NCI-H226 (cell line): ENCODE measurements around the gene ZSWIM5.
A peak's percentile ranks its signal among the peaks of the same experiment; 100 is the strongest.
"Not testable (repeated sequence)": the region's sequence is repeated elsewhere in the genome, so short reads cannot be mapped to it uniquely, and the experiment has no call there.

Source experiments
- DNase-seq: peaks from one replicate; pipeline ENCODE4 v3.0.0-alpha.2; 2015

The ZSWIM5 gene

DNA sequence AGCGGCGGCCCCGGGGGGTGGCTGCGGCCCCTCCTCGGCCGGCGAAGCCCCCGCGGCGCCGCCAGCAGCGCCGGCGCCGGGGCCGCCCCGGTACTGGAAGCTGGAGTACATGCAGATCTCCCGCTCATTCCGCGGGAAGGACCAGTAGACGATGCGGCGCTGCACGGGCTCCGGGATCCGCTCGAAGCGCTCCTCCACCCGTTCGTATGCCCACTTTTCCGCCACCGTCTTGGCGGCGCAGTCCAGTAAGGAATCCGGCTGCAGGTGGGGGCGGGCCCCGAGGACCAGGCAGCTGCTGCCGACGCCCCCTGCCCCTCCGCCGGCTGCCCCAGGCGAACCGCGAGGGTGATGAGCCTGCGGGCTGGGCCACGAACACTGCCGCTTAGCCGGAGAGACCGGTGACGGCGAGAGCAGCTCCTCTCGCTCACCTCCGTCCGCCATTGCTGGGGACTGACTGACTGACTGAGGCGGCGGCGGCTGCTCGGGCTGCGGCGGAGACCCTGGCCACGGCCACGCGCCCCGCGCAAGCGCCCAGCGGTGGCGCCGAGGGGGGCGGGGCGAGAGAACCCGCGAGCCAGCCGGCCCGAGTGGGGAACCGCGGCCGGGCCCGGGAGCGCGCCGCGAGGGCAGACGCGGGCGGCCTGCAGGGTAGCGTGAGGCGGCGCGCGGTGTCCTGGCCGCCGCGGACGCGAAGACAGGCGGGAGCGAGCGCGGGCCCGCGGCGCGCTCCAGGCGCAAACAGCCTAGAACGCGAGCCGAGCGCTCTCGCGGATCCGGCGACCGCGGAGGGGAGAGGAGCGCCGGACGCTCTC, at the start of gene ZSWIM5:
TSS of gene ZSWIM5 (minus strand) at position 696 of the 812 bp plus-strand sequence. CDS start at position 441, 255 bp downstream.
- peak; percentile 36 for DNase-seq

DNA sequence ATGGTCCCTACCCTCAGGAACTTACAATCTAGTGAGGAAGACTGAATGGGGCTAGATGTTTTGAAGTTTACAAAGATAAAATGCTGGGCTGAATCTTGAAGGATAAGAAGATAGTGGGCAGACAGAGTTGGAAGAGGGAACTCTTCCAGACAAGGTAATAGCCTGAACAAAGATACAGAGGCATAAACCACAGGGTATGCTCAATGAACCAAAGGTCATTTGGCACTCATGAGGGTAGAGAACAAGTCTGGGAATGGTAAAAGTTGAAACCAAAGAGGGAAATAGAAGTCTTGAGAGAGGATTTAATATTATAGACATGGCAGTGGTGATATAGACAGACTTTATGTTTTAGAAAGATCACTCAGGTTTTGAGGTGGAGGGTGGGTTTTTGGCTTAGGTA, 48.1 kb upstream of the ZSWIM5 start:
- no peak for DNase-seq

DNA sequence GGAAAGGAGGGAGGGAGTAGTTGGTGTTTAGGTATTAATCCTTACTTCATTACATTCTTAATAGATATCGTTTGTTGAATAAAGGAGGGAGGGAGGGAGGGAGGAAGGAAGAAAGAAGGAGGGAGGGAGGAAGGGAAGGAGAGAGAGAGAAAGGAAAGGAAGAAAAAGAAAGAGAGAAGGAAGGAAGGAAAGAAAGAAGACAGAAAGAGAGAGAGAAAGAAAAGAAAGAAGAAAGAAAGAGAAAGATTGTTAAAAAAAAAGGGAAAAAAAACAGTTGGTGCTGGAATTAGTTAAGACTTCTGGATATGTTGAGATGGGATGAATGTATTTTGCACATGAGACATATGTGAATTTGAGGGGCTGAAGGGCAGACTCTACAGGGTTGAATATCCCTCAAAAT, 44.1 kb upstream of the ZSWIM5 start:
- DNase-seq = no peak

DNA sequence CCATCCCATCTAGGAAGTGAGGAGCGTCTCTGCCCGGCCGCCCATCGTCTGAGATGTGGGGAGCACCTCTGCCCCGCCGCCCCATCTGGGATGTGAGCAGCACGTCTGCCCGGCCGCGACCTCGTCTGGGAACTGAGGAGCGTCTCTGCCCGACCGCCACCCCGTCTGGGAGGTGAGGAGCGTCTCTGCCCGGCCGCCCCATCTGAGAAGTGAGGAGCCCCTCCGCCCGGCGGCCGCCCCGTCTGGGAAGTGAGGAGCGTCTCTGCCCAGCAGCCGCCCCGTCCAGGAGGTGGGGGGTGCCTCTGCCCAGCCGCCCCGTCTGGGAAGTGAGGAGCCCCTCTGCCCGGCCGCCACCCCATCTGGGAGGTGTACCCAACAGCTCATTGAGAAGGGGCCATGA, 41.6 kb upstream of the ZSWIM5 start:
- not testable (repeated sequence) for DNase-seq

DNA sequence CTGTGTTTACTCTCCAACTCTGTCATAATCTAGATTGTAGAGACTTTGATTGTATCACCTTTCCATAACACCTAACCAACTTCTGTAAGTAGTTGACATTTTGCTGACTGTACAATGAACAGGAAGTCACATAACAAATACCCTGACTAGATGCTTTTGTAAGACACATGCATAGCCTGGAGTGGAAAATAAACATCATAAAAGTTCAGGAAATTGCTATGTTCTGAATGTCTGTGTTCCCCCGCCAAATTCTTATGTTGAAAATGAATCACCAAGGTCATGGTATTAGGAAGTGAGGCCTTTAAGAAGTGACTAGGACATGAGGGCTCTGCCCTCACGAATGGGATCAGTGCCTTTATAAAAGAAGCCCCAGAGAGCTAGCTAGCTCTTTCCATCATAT, 40.4 kb upstream of the ZSWIM5 start:
- peak; percentile 27 for DNase-seq

DNA sequence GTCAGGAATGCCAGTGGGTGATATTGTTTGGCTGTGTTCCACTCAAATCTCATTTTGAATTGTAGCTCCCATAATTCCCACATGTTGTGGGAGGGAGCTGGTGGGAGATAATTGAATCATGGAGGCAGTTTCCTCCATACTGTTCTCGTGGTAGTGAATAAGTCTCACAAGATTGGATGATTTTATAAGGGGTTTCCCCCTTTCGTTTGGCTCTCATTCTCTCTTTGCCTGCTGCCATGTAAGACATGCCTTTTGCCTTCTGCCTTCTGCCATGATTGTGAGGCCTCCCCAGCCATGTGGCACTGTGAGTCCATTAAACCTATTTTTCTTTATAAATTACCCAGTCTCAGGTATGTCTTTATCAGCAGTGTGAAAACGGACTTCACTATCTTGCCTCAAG, 40.0 kb upstream of the ZSWIM5 start:
- not testable (repeated sequence) for DNase-seq

DNA sequence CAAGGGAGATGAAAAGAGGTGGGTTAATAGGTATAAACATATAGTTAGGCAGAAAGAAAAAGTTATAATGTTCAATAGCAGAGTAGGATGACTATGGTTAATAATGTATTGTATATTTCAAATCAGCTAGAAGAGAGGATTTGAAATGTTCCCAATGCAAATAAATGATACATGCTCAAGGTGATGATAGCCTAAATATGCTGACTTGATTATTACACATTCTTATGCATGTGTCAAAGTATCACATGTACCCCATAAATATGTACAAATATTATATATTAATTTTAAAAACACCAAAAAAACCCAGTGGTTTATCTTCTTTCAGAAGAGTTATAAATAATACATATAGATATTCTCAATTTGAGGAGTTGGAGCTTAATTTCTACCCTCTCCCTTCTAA, 38.3 kb upstream of the ZSWIM5 start:
- no peak for DNase-seq

DNA sequence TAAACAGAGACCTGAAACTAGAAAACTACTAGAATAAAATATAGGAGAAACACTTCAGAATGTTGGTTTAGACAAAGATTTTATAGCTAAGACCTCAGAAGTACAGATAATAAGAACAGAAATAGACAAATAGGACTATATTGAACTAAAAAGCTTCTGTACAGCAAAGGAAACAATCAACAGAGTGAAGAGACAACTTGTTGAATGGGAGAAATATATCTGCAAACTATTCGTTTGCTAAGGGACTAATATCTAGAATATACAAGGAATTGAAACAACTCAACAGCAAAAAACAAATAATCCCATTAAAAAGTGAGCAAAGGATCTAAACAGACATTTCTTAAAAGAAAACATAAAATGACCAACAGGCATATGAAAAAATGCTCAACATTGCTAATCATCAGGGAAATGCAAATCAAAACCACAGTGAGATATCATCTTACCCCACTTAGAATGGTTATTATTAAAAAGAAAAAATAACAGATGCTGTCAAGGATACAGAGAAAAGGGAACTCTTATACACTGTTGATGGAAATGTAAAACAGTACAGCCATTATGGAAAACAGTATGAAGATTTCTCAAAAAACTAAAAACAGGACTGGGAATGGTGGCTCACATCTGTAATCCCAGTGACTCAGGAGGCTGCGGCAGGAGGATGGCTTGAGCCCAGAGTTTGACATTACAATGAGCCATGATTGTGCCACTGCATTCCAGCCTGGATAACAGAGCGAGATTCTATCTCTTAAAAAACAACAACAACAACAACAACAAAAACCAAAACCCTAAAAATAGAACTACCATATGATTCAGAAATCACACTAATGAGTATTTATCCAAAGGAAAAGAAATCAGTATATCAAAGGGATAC, 37.3 kb upstream of the ZSWIM5 start:
- no peak for DNase-seq

DNA sequence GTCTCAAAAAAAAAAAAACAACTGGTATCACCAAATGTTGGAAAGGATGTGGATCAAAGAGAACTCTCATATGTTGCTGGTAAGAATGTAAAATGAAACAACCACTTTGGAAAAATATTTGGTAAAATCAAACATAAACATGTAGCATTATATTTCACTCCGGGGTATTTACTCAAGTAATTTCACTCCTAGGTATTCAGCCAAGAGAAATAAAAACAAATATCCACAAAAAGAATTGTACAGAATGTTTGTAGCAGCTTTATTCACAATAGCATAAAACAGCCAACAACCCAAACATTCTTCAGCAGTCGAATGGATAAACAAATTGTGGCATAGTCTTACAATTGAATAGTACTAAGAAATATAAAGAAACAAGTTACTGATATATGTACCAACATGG, 32.4 kb upstream of the ZSWIM5 start:
- no peak for DNase-seq

DNA sequence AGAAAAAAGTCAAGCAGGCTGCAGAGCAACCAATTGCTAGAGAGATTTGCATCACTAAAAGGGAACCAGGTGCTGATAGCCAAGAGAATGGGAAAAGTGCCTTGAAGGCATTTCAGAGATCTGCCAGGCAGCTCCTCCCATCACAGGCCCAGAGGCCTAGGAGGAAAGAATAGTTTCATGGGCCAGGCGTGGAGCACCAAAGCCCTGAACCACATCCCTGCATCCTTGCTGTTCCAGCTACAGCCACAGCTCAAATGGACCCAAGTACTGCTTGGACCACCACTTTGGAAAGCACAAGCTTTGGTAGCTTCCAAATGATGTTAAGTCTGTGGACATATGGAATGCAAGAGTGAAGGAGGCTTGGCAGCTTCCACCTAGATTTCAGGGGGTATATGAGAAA, 29.7 kb upstream of the ZSWIM5 start:
- DNase-seq = no peak

DNA sequence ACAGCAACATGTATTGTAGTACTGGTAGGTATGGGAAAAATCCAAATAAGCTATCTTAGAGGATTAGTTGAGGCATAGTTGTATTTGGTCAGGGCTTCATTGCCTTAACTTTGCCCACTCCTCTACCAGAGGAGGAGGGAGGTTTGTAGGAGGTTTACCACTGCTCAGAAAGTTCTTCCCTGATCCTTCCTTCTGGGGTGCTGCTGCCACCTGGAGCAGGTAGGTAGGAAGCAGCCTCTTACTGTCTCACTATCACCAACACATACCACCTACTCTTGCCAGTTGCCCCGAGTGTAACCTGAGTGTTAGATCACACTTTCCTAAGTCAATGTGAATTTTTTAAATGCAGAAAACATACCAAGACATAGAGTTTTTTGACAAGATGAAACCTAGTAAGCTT, 24.1 kb upstream of the ZSWIM5 start:
- DNase-seq = no peak

DNA sequence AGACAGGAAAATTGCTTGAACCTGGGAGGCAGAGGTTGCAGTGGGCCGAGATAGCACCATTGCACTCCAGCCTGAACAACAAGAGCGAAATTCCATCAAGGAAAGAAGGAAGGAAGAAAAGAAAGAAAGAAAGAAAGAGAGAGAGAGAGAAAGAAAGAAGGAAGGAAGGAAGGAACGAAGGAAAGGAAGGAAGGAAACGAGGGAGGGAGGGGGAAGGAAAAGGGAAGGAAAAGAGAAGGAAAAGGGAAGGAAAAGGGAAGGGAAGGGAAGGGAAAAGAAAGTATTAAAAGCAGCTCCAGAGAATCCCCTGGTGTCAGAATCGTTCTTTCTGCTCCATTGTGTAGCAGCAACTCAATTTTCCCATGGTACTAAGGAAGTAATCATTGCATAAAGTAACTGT, 19.2 kb upstream of the ZSWIM5 start:
- DNase-seq = no peak

DNA sequence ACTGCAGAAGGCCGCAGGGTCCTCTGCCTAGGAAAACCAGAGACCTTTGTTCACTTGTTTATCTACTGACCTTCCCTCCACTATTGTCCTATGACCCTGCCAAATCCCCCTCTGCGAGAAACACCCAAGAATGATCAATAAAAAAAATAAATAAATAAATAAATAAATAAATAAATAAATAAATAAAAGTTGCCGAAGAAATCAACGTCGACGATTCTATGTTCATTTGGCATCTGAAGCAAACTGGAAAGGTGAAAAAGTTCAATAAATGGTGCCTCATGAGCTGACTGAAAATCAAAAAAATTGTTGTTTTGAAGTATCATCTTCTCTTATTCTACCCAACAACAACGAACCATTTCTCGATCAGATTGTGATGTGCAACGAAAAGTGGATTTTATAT, 17.3 kb upstream of the ZSWIM5 start:
- DNase-seq = not testable (repeated sequence)

DNA sequence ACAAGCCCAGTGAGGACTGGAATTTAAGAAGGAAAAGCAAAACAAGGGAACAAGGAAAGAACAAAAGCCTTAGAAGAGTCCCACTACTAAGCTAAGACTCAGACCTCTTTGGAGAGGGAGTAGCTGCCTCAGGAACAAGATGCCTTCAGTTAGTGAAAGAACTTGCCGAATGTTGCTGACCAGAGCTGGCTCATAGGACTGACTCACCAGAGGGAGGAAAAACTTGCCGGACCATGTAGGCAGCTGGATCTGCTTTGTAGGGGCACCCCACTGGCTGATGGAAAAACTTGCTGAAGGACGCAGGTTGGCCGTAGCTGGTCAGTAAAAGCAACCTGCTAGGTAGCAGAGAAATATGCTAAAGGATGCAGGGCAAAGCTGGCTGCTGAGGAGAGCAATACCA, 15.3 kb upstream of the ZSWIM5 start:
- no peak for DNase-seq

DNA sequence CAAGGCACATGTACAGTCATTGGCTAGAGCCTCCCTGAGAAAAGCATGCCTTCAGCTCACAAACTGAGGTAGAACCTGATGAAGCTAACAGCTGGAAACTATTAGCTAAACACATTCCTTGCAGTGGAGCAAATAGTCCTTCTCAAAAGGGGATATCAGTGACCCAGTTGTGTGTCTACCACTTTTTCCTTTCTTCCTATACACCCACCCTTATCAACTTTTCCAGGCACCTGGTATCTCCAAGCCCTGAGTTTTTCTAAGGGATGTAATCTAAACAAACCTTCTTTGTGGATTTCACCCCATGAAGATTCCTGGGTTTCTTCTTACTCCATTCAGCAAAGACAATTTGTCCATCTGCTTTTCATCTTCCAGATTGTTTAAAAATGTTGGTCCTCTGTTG, 10.5 kb upstream of the ZSWIM5 start:
- no peak for DNase-seq

DNA sequence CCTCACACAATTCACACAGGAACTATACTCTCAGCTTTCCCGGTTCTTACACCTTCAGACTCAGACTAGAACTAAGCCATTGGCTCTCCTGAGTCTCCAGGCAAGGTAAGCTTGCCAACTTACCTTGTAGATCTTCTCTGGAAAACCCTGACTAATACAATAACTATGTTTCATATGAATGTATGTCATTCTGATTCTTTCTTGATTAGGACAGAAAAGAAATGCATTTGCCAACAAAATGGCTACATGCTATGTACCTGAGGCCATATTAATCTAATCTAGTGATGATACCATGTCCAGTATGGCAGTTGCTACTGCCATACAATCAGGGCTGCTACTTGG, 9.8 kb upstream of the ZSWIM5 start:
- DNase-seq = no peak

DNA sequence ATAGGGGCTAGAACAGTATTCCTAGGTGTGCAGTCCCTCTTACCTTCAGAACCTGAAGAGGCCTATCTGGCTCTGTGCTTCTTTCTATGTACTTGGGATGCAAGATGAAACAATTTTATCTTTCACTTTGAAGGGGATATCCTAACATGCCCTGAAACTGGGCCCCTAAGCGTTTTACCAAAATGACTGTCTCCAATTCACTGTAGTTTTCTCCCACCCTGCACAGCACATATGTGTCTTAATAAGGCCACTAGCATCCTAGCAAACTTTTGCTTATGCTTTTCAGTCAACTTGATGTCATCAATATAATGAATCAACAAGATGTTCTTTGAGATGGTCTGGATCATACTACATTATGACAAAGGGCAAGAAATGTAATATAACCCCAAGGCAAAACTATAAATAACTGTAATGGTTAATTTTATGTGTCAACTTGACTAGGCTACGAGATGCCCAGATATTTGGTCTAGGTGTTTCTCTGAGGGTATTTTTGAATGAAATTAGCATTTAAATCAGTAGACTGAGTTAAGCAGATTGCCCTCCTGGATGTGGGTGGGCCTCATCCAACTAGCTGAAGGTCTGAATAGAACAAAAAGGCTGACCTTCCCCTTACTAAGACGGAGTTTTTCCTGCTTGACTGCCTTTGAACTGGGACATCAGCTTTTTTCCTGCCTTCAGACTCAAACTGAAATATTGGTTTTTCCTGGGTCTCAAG, 9.2 kb upstream of the ZSWIM5 start:
- DNase-seq = no peak

DNA sequence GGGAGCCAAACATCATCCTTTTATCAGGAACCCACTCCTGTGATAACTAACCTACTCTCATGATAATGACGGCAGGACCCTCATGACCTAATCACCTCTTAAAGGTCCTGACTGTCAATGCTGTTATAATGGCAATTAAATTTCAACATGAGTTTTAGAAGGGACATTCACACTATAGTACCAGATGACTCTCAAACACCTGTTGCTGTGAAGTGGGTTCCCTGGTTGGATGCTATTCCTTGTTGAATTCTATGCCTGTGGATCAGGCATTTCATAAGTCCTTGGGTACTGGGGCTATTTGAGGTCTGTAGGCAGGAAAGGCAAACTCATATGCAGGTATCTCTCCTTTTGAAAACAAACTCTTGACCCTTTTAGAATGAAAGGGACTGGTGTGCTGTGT, 7.5 kb upstream of the ZSWIM5 start:
- no peak for DNase-seq

DNA sequence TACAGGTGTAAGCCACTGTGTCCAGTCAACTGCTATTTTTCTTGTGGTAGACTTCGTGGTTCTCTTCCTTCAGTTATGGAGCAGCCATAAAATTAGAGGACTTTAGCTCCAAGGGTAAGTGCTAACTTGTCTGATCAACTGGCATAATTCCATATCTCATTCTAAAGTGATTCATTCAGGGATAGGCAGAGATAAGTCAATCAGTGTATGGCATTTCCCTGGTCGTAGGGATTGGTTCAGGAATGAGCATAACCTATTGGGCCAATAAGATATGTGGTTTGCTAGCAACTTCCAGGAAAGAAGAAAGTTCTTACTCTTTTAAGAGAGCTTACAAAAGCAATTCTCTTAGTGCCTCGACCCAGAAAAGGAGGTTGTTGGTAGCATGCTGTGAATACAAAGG, 4.7 kb upstream of the ZSWIM5 start:
- DNase-seq = no peak

DNA sequence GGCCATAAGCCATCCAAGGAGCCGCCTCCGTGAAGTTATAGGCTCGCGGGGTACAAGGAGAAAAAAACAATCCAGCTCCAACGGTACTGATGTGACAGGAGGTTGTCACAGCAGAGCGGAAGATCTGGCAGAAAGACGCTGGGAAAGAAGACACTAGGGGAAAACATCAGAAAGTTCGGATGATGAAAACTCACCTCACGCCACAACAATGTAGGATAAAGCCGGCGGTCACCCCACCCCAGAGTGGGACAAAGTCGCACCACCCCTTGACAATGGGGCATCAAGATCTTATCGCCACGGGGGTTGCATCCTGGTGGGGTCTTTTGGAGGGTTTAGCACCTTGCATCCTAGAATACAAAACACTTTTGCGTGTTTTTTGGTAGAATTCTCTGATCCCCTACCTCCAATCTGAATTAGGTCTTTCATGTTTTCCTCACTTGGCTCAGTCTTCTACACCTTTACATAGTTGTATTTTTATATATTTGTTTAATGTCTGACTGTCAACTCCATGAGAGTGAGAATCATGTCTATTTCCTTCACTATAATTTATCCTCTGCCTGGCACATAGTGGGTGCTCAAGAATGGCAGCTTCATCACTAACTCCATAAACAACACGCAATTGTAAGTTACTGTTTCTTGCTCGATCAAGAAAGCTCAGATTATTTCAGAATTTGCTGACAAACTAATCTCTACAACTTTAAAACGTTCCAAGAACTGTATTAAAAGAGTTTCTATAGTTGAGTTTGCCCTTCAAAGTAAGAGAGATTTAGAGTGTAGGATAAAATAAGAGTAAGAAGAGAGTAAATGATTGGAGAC, 611 bp upstream of the ZSWIM5 start:
- no peak for DNase-seq

DNA sequence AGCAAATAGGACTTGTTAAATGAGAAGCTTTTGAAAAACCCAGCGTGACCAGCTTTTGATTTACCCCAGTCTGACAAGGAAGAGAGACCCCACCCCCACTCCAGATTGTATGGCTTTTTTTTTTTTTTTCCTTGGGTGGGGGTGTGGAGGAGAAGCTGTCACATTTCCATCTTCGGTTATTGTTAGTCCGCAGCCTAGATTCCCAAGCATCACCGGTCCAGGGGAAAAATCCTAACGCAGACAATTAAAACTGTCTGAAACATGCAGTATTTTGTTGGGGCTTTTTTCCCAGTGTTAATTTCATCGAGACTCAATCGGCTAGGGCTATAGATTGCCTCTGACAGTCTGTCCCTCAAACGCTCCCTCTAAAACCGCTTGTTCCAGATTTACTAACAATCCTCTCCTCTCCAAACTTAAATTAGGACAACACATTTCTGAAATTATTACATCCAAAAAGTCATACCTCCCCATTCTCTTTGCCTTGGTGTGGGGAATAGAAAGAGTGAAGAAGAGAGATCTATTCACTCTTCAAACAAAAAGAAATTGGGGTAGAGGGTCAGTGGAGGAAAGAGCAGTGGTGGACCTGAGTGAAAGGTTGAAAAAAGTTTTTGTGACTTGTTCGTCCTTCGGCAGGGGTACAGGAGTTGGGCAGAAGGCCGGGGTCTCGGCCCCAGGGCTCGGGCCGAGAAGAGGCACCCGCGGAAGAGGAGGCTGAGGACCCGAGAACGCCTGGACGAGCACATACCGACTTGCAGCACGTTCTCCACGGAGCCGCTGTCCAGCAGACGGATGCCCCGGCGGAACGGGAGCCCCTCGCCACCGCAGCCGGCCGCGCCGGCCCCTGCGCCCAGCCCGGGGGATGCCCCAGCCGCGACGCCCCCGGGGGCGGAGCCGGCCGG, 1.1 kb downstream of the ZSWIM5 start:
- DNase-seq = no peak
